Stomach smooth muscle (tissue), 2 donors: Measurements from ENCODE around the gene COLQ.

Experiments
- H3K27ac ChIP-seq: one replicate; pipeline ENCODE4 v1.7.0; 2013; ENCODE audit warnings: mild to moderate bottlenecking, low read length, inconsistent platforms
- H3K27me3 ChIP-seq, 2 donors: one replicate each; pipeline ENCODE4 v1.7.0; 2013; ENCODE audit warnings: low read length in 2 of 2; ENCODE audit not compliant: insufficient read depth in 2 of 2, control insufficient read depth in 1 of 2
- H3K36me3 ChIP-seq, 2 donors: one replicate each; pipeline ENCODE4 v1.7.0; 2013; ENCODE audit warnings: low read length in 2 of 2; ENCODE audit not compliant: control insufficient read depth in 2 of 2, insufficient read depth in 2 of 2
- H3K4me1 ChIP-seq: one replicate; pipeline ENCODE4 v1.7.0; 2013; ENCODE audit warnings: low read length; ENCODE audit not compliant: control insufficient read depth, insufficient read depth
- H3K4me3 ChIP-seq, 2 donors: one replicate each; pipeline ENCODE4 v1.7.0; 2013; ENCODE audit warnings: low read length in 2 of 2
- H3K9ac ChIP-seq, 2 donors: one replicate each; pipeline ENCODE4 v1.7.0; 2013; ENCODE audit warnings: low read length in 2 of 2, mild to moderate bottlenecking in 1 of 2
- H3K9me3 ChIP-seq, 2 donors: one replicate each; pipeline ENCODE4 v1.7.0; 2013; ENCODE audit warnings: low read length in 2 of 2; ENCODE audit not compliant: control insufficient read depth in 2 of 2
- donor health status: healthy.
- donor health status: Pancreatic carcinoma.

The COLQ gene

GRCh38 chr3:15521573-15521965, at the start of gene COLQ:
COLQ (minus strand) TSS chr3:15521706; CDS start chr3:15521625, 81 bp downstream.
- no peaks in the 10 kb centered on the region for H3K9me3 ChIP-seq
- H3K9ac ChIP-seq = no peak within 1 kb of the TSS
- H3K4me1 ChIP-seq = peaks cover 6% of the 10 kb centered on the region
- no peaks in the 10 kb centered on the region for H3K36me3 ChIP-seq
- no peaks in the 10 kb centered on the region for H3K27me3 ChIP-seq
- no peak within 1 kb of the TSS for H3K27ac ChIP-seq
- no peak within 1 kb of the TSS for H3K4me3 ChIP-seq

GRCh38 chr3:15563190-15563589, 41.7 kb upstream of the COLQ start:
- Histone ChIP-seq H3K27me3 (no peaks in the 10 kb centered on the region), H3K27ac (no peak overlapping the region), H3K4me3 (no peak overlapping the region), H3K4me1 (no peaks in the 10 kb centered on the region), H3K9me3 (no peaks in the 10 kb centered on the region), H3K9ac (no peak overlapping the region), H3K36me3 (peaks cover 42 to 45% of the 10 kb centered on the region in 2 donors)

- Histone ChIP-seq H3K27ac (no peak overlapping the region), H3K9ac (no peak overlapping the region), H3K36me3 (peaks cover 36 to 39% of the 10 kb centered on the region in 2 donors), H3K9me3 (no peaks in the 10 kb centered on the region), H3K27me3 (no peaks in the 10 kb centered on the region), H3K4me1 (no peaks in the 10 kb centered on the region), H3K4me3 (no peak overlapping the region)
Observed at GRCh38 chr3:15562560-15562959, 41.1 kb upstream of the COLQ start.

- Histone ChIP-seq H3K27me3 (no peaks in the 10 kb centered on the region), H3K36me3 (peaks cover 19 to 25% of the 10 kb centered on the region in 2 donors), H3K9ac (no peak overlapping the region), H3K27ac (no peak overlapping the region), H3K4me1 (no peaks in the 10 kb centered on the region), H3K4me3 (no peak overlapping the region), H3K9me3 (no peaks in the 10 kb centered on the region)
Observed at GRCh38 chr3:15558581-15558980, 37.1 kb upstream of the COLQ start.

- Histone ChIP-seq H3K9me3 (no peaks in the 10 kb centered on the region), H3K9ac (no peak overlapping the region), H3K4me1 (no peaks in the 10 kb centered on the region), H3K4me3 (no peak overlapping the region), H3K27ac (no peak overlapping the region), H3K27me3 (no peaks in the 10 kb centered on the region), H3K36me3 (peaks cover 10 to 20% of the 10 kb centered on the region in 2 donors)
Observed at GRCh38 chr3:15557511-15557946, 36.0 kb upstream of the COLQ start.

- no peak overlapping the region for H3K4me3 ChIP-seq
- H3K27me3 ChIP-seq = no peaks in the 10 kb centered on the region
- no peak overlapping the region for H3K9ac ChIP-seq
- peaks cover 12 to 14% of the 10 kb centered on the region in 2 donors for H3K36me3 ChIP-seq
- no peaks in the 10 kb centered on the region for H3K9me3 ChIP-seq
- H3K4me1 ChIP-seq = no peaks in the 10 kb centered on the region
- no peak overlapping the region for H3K27ac ChIP-seq
Observed at GRCh38 chr3:15556512-15556911, 35.0 kb upstream of the COLQ start.

- H3K4me1 ChIP-seq = no peaks in the 10 kb centered on the region
Observed at GRCh38 chr3:15553749-15554148, 32.2 kb upstream of the COLQ start.

GRCh38 chr3:15551902-15552301, 30.4 kb upstream of the COLQ start:
- H3K27ac ChIP-seq = no peak overlapping the region
- H3K9me3 ChIP-seq = no peaks in the 10 kb centered on the region
- no peaks in the 10 kb centered on the region for H3K4me1 ChIP-seq
- no peak overlapping the region for H3K9ac ChIP-seq
- no peaks in the 10 kb centered on the region for H3K27me3 ChIP-seq
- no peak overlapping the region for H3K4me3 ChIP-seq
- H3K36me3 ChIP-seq = peaks cover 7 to 9% of the 10 kb centered on the region in 2 donors

More at GRCh38 chr3:15553749-15554148, 32.2 kb upstream of the COLQ start:
- Histone ChIP-seq H3K9me3 (no peaks in the 10 kb centered on the region), H3K4me3 (no peak overlapping the region), H3K27ac (no peak overlapping the region), H3K27me3 (no peaks in the 10 kb centered on the region), H3K9ac (no peak overlapping the region), H3K36me3 (peaks cover 7 to 9% of the 10 kb centered on the region in 2 donors)

GRCh38 chr3:15549846-15550245, 28.3 kb upstream of the COLQ start:
- H3K4me3 ChIP-seq = no peak overlapping the region
- no peak overlapping the region for H3K9ac ChIP-seq
- H3K36me3 ChIP-seq = peaks cover 3 to 5% of the 10 kb centered on the region in 2 donors
- H3K4me1 ChIP-seq = no peaks in the 10 kb centered on the region
- no peak overlapping the region for H3K27ac ChIP-seq
- H3K27me3 ChIP-seq = no peaks in the 10 kb centered on the region
- H3K9me3 ChIP-seq = no peaks in the 10 kb centered on the region

GRCh38 chr3:15542614-15543013, 21.1 kb upstream of the COLQ start:
- no peak overlapping the region for H3K4me3 ChIP-seq
- H3K27me3 ChIP-seq = no peaks in the 10 kb centered on the region
- H3K9me3 ChIP-seq = no peaks in the 10 kb centered on the region
- H3K36me3 ChIP-seq = no peaks in the 10 kb centered on the region
- peak overlapping the region; percentile 11 for H3K27ac ChIP-seq
- H3K4me1 ChIP-seq = peaks cover 9% of the 10 kb centered on the region
- H3K9ac ChIP-seq = no peak overlapping the region

- Histone ChIP-seq H3K9ac (no peak overlapping the region), H3K36me3 (no peaks in the 10 kb centered on the region), H3K4me1 (peaks cover 9% of the 10 kb centered on the region), H3K27me3 (no peaks in the 10 kb centered on the region), H3K27ac (no peak overlapping the region), H3K4me3 (no peak overlapping the region), H3K9me3 (no peaks in the 10 kb centered on the region)
Observed at GRCh38 chr3:15541371-15541770, 19.9 kb upstream of the COLQ start.
